ENCODE measurements around the gene SCYGR1.

DNA sequence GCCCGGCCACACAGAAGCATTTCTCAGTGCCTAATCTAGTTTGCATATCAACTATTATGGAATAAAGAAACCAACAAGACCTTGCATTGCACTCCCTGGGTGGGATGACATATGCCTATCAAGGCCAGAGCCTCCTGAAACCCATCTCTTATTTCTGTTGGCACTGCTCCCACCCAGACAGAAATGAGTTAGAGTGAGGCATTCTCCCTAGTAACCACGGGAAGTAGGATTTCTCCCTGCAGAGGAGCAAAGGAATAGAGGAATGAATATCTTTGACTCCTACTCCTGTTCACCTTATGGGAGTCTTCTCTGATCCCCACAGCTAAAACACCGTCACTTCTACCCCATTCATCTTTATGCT, 24.2 kb upstream of the SCYGR1 start:
- TF ChIP-seq, protein P1, sequence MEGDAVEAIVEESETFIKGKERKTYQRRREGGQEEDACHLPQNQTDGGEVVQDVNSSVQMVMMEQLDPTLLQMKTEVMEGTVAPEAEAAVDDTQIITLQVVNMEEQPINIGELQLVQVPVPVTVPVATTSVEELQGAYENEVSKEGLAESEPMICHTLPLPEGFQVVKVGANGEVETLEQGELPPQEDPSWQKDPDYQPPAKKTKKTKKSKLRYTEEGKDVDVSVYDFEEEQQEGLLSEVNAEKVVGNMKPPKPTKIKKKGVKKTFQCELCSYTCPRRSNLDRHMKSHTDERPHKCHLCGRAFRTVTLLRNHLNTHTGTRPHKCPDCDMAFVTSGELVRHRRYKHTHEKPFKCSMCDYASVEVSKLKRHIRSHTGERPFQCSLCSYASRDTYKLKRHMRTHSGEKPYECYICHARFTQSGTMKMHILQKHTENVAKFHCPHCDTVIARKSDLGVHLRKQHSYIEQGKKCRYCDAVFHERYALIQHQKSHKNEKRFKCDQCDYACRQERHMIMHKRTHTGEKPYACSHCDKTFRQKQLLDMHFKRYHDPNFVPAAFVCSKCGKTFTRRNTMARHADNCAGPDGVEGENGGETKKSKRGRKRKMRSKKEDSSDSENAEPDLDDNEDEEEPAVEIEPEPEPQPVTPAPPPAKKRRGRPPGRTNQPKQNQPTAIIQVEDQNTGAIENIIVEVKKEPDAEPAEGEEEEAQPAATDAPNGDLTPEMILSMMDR (IDR thresholded peaks at IDR 0.05): no peak
- TF ChIP-seq POLR2AphosphoS5 (IDR thresholded peaks at IDR 0.05; ENCODE audit: low read depth, low read length): no peak
